HepG2 (cell line): ENCODE results near the gene RNASE7. TPM values are rescaled to one million over a fixed set of nuclear protein-coding genes. Genes with fewer than 3 reads are reported as not detected.

ENCODE experiments used
- FOSL1 ChIP-seq: sonication (generic); formaldehyde crosslinking; IDR thresholded peaks from 2 replicates; pipeline ENCODE4 v1.9.0; 2021; ENCODE audit warnings: missing genetic modification reagents, borderline replicate concordance
- KLF12 ChIP-seq: sonication (generic); formaldehyde crosslinking; IDR thresholded peaks from 2 replicates; pipeline ENCODE4 v1.4.0; 2020; ENCODE audit warnings: missing genetic modification reagents, borderline replicate concordance
- PHB2 ChIP-seq: fragments of 450-650 bp; IDR thresholded peaks from 2 replicates; pipeline ENCODE4 v1.6.1; 2018; ENCODE audit not compliant: partially characterized antibody
- SUZ12 ChIP-seq: fragments of 150-350 bp; IDR thresholded peaks from 2 replicates; pipeline ENCODE4 v1.6.1; 2014; ENCODE audit warnings: low read depth, low read length
- ZNF232 ChIP-seq: sonication (generic); formaldehyde crosslinking; IDR thresholded peaks from 2 replicates; pipeline ENCODE4 v1.4.0; 2020; ENCODE audit warnings: missing genetic modification reagents, borderline replicate concordance
- ZNF383 ChIP-seq: sonication (generic); formaldehyde crosslinking; IDR thresholded peaks from 2 replicates; pipeline ENCODE4 v1.4.0; 2020; ENCODE audit warnings: missing genetic modification reagents, mild to moderate bottlenecking, borderline replicate concordance
- ZNF549 ChIP-seq: sonication (generic); formaldehyde crosslinking; IDR thresholded peaks from 2 replicates; pipeline ENCODE4 v1.5.0; 2020; ENCODE audit warnings: missing genetic modification reagents
- ZNF747 ChIP-seq: sonication (generic); formaldehyde crosslinking; IDR thresholded peaks from 2 replicates; pipeline ENCODE4 v1.8.1; 2023; ENCODE audit warnings: missing genetic modification reagents, mild to moderate bottlenecking, borderline replicate concordance
- ZNF790 ChIP-seq: sonication (generic); formaldehyde crosslinking; IDR thresholded peaks from 2 replicates; pipeline ENCODE4 v1.8.0; 2022; ENCODE audit warnings: missing genetic modification reagents, mild to moderate bottlenecking, borderline replicate concordance
- ZNF879 ChIP-seq: sonication (generic); formaldehyde crosslinking; IDR thresholded peaks from 2 replicates; pipeline ENCODE4 v1.8.1; 2023; ENCODE audit warnings: missing genetic modification reagents
- ZSCAN22 ChIP-seq: sonication (generic); formaldehyde crosslinking; IDR thresholded peaks from 2 replicates; pipeline ENCODE4 v1.4.0; 2020; ENCODE audit warnings: mild to moderate bottlenecking, missing genetic modification reagents
- ZSCAN9 ChIP-seq: IDR thresholded peaks from 2 replicates; pipeline ENCODE4 v1.6.1; 2016; ENCODE audit warnings: borderline replicate concordance
- polyA plus RNA-seq, 8 experiments: library from polyadenylated mRNA; depleted of rRNA in 3 of 8; stranded (reverse) in 7 of 8; unstranded in 1 of 8; fragments of >200 nt; fragmentation: Illumina TruSeq in 4 of 8; extraction: Trizol in 4 of 8; gene quantifications; 2 replicates each; pipeline versions ENCODE4 v1.2.1 to v1.2.3, GENCODE V29; 2011 to 2016; ENCODE audit warnings: low read depth in 4 of 8, missing spikeins in 1 of 8, mixed read lengths in 1 of 8; ENCODE audit not compliant: insufficient read depth in 1 of 8
- total RNA-seq, 5 experiments: library from RNA; depleted of rRNA; stranded (reverse); fragments of >200 nt; fragmentation: Illumina TruSeq; extraction: Trizol; gene quantifications; 2 replicates each; pipeline ENCODE4 v1.2.3, GENCODE V29; 2016; ENCODE audit warnings: low read depth in 1 of 5
- TF ChIP-seq, protein P1 (sequence below): sonication (generic); formaldehyde crosslinking; IDR thresholded peaks from 2 replicates; pipeline ENCODE4 v1.5.1; 2020; ENCODE audit warnings: mild to moderate bottlenecking, missing genetic modification reagents
- TF ChIP-seq, protein P2 (sequence below), 2 experiments: fragments of 450-650 bp in 1 of 2; sonication (generic) in 1 of 2; formaldehyde crosslinking; IDR thresholded peaks; 2 replicates each; pipeline versions ENCODE4 v1.5.0 to v1.8.0; 2020 to 2022; ENCODE audit warnings: mild to moderate bottlenecking in 1 of 2, missing genetic modification reagents in 1 of 2
- TF ChIP-seq, protein P3 (sequence below): sonication (generic); formaldehyde crosslinking; IDR thresholded peaks from 2 replicates; pipeline ENCODE4 v1.4.0; 2020; ENCODE audit warnings: mild to moderate bottlenecking, missing genetic modification reagents
- TF ChIP-seq, protein P4 (sequence below): sonication (generic); formaldehyde crosslinking; IDR thresholded peaks from 2 replicates; pipeline ENCODE4 v1.4.0; 2020; ENCODE audit warnings: mild to moderate bottlenecking, missing genetic modification reagents
- TF ChIP-seq, protein P5 (sequence below): sonication (generic); formaldehyde crosslinking; IDR thresholded peaks from 2 replicates; pipeline ENCODE4 v1.5.0; 2020; ENCODE audit warnings: mild to moderate bottlenecking, missing genetic modification reagents
- TF ChIP-seq, protein P6 (sequence below): IDR thresholded peaks from 2 replicates; pipeline ENCODE4 v1.6.1; 2016; ENCODE audit warnings: missing genetic modification reagents, missing compliant biosample characterization
- TF ChIP-seq, protein P7 (sequence below): sonication (generic); formaldehyde crosslinking; IDR thresholded peaks from 2 replicates; pipeline ENCODE4 v1.4.0; 2020; ENCODE audit warnings: missing genetic modification reagents

Gene RNASE7
- total and polyA plus RNA-seq, 2 of the 13 experiments (the other 11 are each of a cell fraction or from before 2014, with no cell fraction given) = 0.04 TPM; not detected in 1

DNA sequence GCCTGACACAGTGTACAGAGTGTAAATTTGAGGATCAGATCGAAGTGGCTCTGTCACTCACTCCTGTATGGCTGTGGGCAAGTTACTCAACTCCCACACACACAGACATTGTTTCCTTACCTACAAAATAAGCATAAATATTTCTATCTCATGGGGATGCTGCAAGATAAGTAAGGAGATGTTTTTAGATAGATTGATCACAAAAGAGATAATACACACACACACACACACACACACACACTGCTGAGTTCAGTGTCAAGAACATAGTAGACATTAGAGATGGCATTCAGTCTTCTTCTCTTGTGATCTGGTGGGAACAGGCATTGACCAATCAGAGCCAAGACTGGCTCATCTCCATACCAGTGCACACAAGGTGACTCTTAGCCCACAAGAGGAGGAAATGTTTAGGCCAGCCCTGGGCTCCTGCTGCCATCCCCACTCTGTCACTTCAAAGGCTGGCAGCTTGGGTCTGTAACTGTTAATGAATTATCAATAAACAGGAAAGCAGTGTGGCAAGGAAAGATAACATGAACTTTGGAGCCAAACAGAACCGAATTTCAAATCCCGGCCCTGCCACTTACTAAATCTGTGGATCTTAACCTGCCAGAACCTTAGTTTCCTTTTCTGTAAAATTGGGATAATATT lies 12.1 kb downstream of the RNASE7 start (continued):
- TF ChIP-seq, protein P1, sequence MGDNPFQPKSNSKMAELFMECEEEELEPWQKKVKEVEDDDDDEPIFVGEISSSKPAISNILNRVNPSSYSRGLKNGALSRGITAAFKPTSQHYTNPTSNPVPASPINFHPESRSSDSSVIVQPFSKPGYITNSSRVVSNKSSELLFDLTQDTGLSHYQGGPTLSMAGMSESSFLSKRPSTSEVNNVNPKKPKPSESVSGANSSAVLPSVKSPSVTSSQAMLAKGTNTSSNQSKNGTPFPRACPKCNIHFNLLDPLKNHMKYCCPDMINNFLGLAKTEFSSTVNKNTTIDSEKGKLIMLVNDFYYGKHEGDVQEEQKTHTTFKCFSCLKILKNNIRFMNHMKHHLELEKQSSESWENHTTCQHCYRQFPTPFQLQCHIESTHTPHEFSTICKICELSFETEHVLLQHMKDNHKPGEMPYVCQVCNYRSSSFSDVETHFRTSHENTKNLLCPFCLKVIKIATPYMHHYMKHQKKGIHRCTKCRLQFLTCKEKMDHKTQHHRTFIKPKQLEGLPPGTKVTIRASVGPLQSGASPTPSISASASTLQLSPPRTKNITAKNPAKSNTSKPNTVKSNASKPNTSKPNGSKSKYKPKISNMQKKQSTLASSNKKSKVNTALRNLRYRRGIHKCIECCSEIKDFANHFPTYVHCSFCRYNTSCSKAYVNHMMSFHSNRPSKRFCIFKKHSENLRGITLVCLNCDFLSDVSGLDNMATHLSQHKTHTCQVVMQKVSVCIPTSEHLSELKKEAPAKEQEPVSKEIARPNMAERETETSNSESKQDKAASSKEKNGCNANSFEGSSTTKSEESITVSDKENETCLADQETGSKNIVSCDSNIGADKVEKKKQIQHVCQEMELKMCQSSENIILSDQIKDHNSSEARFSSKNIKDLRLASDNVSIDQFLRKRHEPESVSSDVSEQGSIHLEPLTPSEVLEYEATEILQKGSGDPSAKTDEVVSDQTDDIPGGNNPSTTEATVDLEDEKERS (CRISPR knock-in tag) = peak; percentile 88; the same call in 1 of the 2 replicates
- TF ChIP-seq, protein P2, sequence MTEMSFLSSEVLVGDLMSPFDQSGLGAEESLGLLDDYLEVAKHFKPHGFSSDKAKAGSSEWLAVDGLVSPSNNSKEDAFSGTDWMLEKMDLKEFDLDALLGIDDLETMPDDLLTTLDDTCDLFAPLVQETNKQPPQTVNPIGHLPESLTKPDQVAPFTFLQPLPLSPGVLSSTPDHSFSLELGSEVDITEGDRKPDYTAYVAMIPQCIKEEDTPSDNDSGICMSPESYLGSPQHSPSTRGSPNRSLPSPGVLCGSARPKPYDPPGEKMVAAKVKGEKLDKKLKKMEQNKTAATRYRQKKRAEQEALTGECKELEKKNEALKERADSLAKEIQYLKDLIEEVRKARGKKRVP (CRISPR knock-in tag; IDR thresholded peaks at IDR 0.05) = peak in 1 of 2 experiments; percentile 72; a peak in 1 of 4 replicates
- TF ChIP-seq ZNF383 (CRISPR knock-in tag) = no peak
- TF ChIP-seq, protein P3, sequence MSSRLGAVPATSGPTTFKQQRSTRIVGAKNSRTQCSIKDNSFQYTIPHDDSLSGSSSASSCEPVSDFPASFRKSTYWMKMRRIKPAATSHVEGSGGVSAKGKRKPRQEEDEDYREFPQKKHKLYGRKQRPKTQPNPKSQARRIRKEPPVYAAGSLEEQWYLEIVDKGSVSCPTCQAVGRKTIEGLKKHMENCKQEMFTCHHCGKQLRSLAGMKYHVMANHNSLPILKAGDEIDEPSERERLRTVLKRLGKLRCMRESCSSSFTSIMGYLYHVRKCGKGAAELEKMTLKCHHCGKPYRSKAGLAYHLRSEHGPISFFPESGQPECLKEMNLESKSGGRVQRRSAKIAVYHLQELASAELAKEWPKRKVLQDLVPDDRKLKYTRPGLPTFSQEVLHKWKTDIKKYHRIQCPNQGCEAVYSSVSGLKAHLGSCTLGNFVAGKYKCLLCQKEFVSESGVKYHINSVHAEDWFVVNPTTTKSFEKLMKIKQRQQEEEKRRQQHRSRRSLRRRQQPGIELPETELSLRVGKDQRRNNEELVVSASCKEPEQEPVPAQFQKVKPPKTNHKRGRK (CRISPR knock-in tag) = no peak
- TF ChIP-seq PHB2 = no peak
- no peak for TF ChIP-seq KLF12 (CRISPR knock-in tag)
- TF ChIP-seq, protein P4, sequence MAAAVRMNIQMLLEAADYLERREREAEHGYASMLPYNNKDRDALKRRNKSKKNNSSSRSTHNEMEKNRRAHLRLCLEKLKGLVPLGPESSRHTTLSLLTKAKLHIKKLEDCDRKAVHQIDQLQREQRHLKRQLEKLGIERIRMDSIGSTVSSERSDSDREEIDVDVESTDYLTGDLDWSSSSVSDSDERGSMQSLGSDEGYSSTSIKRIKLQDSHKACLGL (CRISPR knock-in tag) = no peak
- TF ChIP-seq ZNF232 (CRISPR knock-in tag) = no peak
- no peak for TF ChIP-seq FOSL1 (CRISPR knock-in tag)
- TF ChIP-seq, protein P5, sequence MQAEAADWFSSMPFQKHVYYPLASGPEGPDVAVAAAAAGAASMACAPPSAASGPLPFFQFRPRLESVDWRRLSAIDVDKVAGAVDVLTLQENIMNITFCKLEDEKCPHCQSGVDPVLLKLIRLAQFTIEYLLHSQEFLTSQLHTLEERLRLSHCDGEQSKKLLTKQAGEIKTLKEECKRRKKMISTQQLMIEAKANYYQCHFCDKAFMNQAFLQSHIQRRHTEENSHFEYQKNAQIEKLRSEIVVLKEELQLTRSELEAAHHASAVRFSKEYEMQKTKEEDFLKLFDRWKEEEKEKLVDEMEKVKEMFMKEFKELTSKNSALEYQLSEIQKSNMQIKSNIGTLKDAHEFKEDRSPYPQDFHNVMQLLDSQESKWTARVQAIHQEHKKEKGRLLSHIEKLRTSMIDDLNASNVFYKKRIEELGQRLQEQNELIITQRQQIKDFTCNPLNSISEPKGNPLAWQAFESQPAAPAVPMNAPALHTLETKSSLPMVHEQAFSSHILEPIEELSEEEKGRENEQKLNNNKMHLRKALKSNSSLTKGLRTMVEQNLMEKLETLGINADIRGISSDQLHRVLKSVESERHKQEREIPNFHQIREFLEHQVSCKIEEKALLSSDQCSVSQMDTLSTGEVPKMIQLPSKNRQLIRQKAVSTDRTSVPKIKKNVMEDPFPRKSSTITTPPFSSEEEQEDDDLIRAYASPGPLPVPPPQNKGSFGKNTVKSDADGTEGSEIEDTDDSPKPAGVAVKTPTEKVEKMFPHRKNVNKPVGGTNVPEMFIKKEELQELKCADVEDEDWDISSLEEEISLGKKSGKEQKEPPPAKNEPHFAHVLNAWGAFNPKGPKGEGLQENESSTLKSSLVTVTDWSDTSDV (CRISPR knock-in tag) = no peak
- TF ChIP-seq ZNF549 (CRISPR knock-in tag) = no peak
- TF ChIP-seq, protein P6, sequence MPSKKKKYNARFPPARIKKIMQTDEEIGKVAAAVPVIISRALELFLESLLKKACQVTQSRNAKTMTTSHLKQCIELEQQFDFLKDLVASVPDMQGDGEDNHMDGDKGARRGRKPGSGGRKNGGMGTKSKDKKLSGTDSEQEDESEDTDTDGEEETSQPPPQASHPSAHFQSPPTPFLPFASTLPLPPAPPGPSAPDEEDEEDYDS = peak; percentile 93
- TF ChIP-seq, protein P7, sequence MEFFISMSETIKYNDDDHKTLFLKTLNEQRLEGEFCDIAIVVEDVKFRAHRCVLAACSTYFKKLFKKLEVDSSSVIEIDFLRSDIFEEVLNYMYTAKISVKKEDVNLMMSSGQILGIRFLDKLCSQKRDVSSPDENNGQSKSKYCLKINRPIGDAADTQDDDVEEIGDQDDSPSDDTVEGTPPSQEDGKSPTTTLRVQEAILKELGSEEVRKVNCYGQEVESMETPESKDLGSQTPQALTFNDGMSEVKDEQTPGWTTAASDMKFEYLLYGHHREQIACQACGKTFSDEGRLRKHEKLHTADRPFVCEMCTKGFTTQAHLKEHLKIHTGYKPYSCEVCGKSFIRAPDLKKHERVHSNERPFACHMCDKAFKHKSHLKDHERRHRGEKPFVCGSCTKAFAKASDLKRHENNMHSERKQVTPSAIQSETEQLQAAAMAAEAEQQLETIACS = no peak
- peak; percentile 83; the same call in 1 of the 2 replicates for TF ChIP-seq ZSCAN9 (CRISPR knock-in tag)
- TF ChIP-seq ZNF879 (CRISPR knock-in tag) = no peak
- no peak for TF ChIP-seq ZNF790 (CRISPR knock-in tag)
- TF ChIP-seq ZSCAN22 (CRISPR knock-in tag) = no peak
- TF ChIP-seq ZNF747 (CRISPR knock-in tag) = no peak
- no peak for TF ChIP-seq SUZ12
